SU-DHL-6 (cell line): ENCODE measurements around the gene MDH1.

ENCODE experiments used
- CTCF ChIP-seq: fragments of 200-600 bp; sonication (generic); IDR thresholded peaks from one replicate; pipeline ENCODE4 v1.5.1; 2017; ENCODE audit warnings: antibody characterized with exemption, mild to moderate bottlenecking, low read length, moderate library complexity; ENCODE audit not compliant: insufficient read depth, poor library complexity, severe bottlenecking
- EZH2phosphoT487 ChIP-seq: fragments of 200-600 bp; sonication (generic), shearing (Covaris generic); conservative IDR thresholded peaks from 2 replicates; pipeline ENCODE4 v1.6.1; 2018; ENCODE audit warnings: mild to moderate bottlenecking, antibody characterized with exemption, low read length, moderate library complexity, mixed read lengths

- TF ChIP-seq CTCF = no peak
- TF ChIP-seq EZH2phosphoT487 = no peak
These were observed 10.0 kb upstream of the MDH1 start for GRCh38 chr2:63578767-63579166.
